LNCaP clone FGC (cell line): ENCODE results near the gene P3H2.

Source experiments
- DNase-seq: peaks from one replicate; pipeline ENCODE4 v3.0.0-alpha.2; 2011; ENCODE audit warnings: low read depth
- H3K4me3 ChIP-seq: 2 replicates; pipeline ENCODE4 v1.5.1; 2011; ENCODE audit warnings: mild to moderate bottlenecking, low read depth, low read length, control low read depth
- TF ChIP-seq, protein P1 (sequence below): IDR thresholded peaks from 2 replicates; pipeline ENCODE4 v1.5.1; 2012; ENCODE audit warnings: mild to moderate bottlenecking; ENCODE audit not compliant: control insufficient read depth, insufficient read depth; ENCODE audit errors: extremely low read depth

Gene P3H2

DNA sequence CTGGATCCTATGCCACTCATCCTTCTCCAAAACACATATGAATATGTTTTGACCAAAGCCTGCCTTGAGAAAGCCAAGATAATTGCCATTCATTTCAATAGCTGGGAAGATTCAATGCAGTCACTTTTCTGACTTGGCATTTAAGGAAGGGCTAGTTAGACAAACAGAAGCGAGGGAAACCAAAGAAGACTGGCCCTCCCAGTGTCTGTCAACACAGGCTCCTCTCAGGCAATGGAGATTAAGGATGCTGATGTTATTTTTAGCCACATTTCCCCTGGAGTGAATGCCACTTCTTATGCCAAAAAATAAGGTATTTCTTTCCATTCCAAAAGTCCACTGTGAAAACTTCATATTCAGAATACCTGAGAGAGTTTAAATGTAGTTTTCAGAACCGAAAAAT, 101.7 kb downstream of the P3H2 start:
- TF ChIP-seq, protein P1, sequence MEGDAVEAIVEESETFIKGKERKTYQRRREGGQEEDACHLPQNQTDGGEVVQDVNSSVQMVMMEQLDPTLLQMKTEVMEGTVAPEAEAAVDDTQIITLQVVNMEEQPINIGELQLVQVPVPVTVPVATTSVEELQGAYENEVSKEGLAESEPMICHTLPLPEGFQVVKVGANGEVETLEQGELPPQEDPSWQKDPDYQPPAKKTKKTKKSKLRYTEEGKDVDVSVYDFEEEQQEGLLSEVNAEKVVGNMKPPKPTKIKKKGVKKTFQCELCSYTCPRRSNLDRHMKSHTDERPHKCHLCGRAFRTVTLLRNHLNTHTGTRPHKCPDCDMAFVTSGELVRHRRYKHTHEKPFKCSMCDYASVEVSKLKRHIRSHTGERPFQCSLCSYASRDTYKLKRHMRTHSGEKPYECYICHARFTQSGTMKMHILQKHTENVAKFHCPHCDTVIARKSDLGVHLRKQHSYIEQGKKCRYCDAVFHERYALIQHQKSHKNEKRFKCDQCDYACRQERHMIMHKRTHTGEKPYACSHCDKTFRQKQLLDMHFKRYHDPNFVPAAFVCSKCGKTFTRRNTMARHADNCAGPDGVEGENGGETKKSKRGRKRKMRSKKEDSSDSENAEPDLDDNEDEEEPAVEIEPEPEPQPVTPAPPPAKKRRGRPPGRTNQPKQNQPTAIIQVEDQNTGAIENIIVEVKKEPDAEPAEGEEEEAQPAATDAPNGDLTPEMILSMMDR, result no peak
- DNase-seq, result no peak
- no peak overlapping the region for H3K4me3 ChIP-seq

DNA sequence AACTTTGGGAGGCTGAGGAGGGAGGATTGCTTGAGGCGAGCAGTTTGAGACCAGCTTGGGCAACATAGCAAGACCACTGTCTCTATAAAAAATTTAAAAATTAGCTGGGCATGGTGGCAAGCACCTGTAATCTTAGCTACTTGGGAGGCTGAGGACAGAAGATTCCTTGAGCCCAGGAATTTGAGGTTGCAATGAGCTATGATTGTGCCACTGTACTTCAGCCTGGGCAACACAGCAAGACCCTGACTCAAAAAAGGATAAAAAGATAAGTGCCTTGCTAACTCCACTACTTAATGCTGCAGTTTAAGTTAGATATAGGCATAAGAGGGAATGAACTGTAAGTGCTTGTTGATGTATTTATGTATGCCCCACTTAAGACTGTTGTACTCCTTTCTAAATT, 102.2 kb downstream of the P3H2 start:
- no peak for DNase-seq
- TF ChIP-seq, protein P1, result no peak
- no peak overlapping the region for H3K4me3 ChIP-seq

DNA sequence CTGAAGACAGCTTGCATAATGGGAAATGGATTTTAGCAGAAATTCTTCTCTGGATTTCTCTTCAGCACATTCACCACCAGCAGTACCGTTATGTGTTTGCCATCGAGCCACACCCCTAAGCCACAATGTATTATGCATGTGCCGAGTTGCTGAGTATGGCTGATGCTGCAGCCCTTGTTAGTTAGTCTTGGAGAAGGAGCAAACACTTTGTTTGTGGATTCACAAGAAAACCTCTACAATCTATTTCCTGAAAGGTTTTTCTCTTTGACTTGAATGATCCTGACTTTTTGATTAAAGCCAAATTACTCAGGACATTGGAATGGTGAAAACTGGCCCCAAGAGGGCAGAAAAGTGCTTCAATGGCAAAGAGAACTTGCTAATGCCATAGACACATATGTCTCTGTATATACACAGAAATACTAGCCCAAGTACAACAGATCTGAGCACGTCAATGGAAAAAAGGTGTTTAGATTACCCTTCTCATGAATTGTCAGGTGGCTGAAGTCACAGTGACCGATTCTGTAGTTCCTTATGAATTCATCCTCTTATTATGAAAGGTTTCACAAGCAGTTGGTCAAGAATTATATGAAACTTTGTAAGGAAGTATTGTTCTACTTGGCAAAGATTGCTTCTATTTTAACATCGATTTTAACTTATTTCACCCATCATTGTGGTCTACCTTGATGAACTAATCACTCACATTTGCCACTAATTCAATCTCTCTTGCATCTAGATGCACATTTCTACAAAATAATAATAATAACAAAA, 103.0 kb downstream of the P3H2 start:
- H3K4me3 ChIP-seq, result no peak overlapping the region
- DNase-seq, result peak; percentile 57
- TF ChIP-seq, protein P1, result peak; percentile 83

DNA sequence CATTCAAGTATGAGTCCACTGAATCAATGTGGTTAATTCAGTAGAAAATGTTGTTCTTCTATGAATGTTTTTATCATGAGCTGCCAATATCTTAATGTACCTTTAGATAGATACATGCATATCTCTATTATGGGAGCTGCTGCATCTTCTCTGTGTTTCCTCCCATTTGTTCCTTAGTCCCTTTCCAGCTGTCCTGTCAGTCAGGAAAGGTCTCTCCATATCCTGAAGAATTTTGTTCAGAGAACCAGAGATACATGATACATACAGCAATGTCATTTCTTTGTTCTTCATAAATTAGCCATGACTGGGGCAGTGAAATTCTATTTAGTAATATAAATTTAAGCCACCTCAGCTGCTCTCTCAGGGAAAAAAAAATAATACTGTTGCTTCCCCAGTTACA, 103.7 kb downstream of the P3H2 start:
- no peak overlapping the region for H3K4me3 ChIP-seq
- TF ChIP-seq, protein P1, result no peak
- no peak for DNase-seq

DNA sequence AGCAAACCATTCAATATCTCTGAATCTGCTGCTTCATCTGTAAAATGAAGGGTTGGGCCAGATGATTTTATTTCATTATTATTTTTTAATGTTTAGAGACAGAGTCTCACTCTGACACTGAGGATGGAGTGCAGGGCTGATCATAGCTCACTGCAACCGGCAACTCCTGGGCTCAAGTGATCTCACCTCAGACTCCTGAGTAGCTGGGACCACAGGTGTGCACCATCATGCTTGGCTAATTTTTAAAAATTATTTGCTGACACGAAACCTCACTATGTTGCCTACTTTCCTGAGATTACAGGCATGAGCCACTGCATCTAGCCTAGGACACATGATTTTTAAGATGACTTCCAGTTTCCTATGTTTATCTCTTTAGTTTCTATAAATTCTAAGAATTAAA, 105.8 kb downstream of the P3H2 start:
- DNase-seq, result no peak
- H3K4me3 ChIP-seq, result no peak overlapping the region
- TF ChIP-seq, protein P1, result no peak

DNA sequence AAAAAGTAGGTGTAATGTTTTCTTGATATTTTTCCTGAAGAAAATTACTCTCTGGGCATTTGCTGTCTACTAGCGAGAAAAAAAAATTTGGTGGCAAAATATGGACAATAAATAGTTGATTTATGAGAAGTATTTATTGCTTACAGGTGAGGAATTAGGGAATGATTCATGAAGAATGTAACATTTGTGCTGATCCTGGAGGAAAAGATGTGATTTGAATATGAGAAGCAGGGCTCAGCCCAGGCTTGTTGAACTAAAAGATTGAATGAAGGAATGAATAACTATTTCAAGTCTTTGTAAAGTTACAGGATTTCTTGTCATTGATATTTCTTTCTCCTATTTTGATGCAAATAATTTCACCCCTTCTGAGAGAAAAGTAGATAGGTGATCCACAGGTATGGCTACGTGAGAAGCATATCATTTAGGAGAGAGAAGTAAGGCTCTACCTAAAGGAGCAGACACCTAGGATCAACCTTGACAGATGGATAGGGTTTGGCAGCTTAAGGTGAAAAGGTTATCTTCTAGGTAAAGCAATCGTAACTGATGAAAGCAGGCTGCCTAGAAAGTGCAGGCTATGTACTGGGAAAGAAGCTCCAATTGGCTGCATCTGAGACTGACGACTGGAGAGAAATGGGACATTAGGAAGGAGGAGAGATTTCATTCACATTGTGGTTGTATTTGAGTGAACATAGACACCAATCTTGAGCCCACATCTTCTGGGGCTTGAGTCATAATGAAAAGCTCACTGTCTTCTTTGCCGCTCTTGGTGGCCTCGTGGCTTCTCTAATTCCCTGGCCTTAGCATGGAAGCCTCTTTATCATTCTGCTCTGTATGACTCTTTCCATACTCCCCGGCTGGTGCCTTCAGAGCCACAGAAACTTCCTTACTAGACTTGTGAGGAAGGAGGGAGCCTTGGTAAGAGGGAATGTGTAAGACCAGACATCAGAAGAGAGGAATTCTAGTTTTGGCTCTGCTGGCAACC, 106.5 kb downstream of the P3H2 start:
- TF ChIP-seq, protein P1, result no peak
- DNase-seq, result no peak
- H3K4me3 ChIP-seq, result no peak overlapping the region
